IMR-90 (cell line): ENCODE measurements around the gene CRYGN. TPM values are rescaled to one million over a fixed set of nuclear protein-coding genes. Genes with fewer than 3 reads are reported as not detected.

Experiments
- ATAC-seq: fragments of 200-7000 bp; cut with Tn5 transposase; 2 replicates; pipeline ENCODE4 v1.9.1; 2020; ENCODE audit warnings: low read depth, mild to moderate bottlenecking, moderate library complexity
- BruUV-seq: library from RNA; stranded (reverse); fragments of 400-500 nt; replicated peaks from 2 replicates; lab custom pipeline; 2021; lab: Mats Ljungman, UMichigan
- CTCF ChIA-PET: fragments of 300-600 bp; formaldehyde crosslinking; extraction: SDS; loops from one replicate; lab custom pipeline; 2021; ENCODE audit warnings: antibody characterized with exemption; lab: Yijun Ruan, JAX
- POLR2A ChIA-PET: fragments of 300-600 bp; sonication (Branson Sonifier 250); formaldehyde crosslinking; loops from one replicate; lab custom pipeline; 2022; ENCODE audit warnings: antibody characterized with exemption; ENCODE audit not compliant: unreplicated experiment; lab: Charles Lee
- DNase-seq: peaks from one replicate; pipeline ENCODE4 v3.0.0; 2013
- H2AFZ ChIP-seq: replicated peaks from 2 replicates; pipeline ENCODE3; 2013; ENCODE audit warnings: low read length, mild to moderate bottlenecking; ENCODE audit not compliant: poor library complexity
- H2AK5ac ChIP-seq: 2 replicates; pipeline ENCODE4 v1.6.1; 2013; ENCODE audit warnings: low read depth, low read length, inconsistent platforms
- H2AK9ac ChIP-seq: replicated peaks from 2 replicates; pipeline ENCODE3; 2013; ENCODE audit warnings: mild to moderate bottlenecking, low read depth, low read length, moderate library complexity; ENCODE audit not compliant: poor library complexity
- H2BK120ac ChIP-seq: 2 replicates; pipeline ENCODE4 v1.6.1; 2013; ENCODE audit warnings: low read depth, low read length, inconsistent platforms
- H2BK15ac ChIP-seq: 3 replicates; pipeline ENCODE4 v1.6.1; 2013; ENCODE audit warnings: low read depth, low read length, inconsistent platforms
- H2BK20ac ChIP-seq: 2 replicates; pipeline ENCODE4 v1.6.1; 2013; ENCODE audit warnings: low read depth, mild to moderate bottlenecking, inconsistent platforms, low read length, moderate library complexity
- H2BK5ac ChIP-seq: 2 replicates; pipeline ENCODE4 v1.6.1; 2013; ENCODE audit warnings: mild to moderate bottlenecking, low read depth, low read length, inconsistent platforms; ENCODE audit not compliant: poor library complexity, severe bottlenecking
- H3K14ac ChIP-seq: replicated peaks from 2 replicates; pipeline ENCODE4 v1.6.1; 2013; ENCODE audit warnings: low read depth, low read length, inconsistent platforms
- H3K18ac ChIP-seq: 2 replicates; pipeline ENCODE4 v1.6.1; 2013; ENCODE audit warnings: low read depth, low read length, control low read depth
- H3K23ac ChIP-seq: 2 replicates; pipeline ENCODE4 v1.6.1; 2013; ENCODE audit warnings: low read depth, low read length, inconsistent platforms
- H3K27ac ChIP-seq: 2 replicates; pipeline ENCODE4 v1.5.1; 2013; ENCODE audit warnings: mild to moderate bottlenecking, control low read depth, low read length; ENCODE audit not compliant: insufficient read depth
- H3K27me3 ChIP-seq: 2 replicates; pipeline ENCODE4 v1.6.1; 2013; ENCODE audit warnings: low read length; ENCODE audit not compliant: control insufficient read depth, insufficient read depth
- H3K36me3 ChIP-seq: 2 replicates; pipeline ENCODE4 v1.6.1; 2013; ENCODE audit warnings: low read length, mixed read lengths; ENCODE audit not compliant: control insufficient read depth, insufficient read depth
- H3K4ac ChIP-seq: 2 replicates; pipeline ENCODE4 v1.6.1; 2013; ENCODE audit warnings: low read depth, low read length, inconsistent platforms
- H3K4me1 ChIP-seq: 2 replicates; pipeline ENCODE4 v1.6.1; 2013; ENCODE audit warnings: low read length, mixed read lengths; ENCODE audit not compliant: control insufficient read depth, insufficient read depth
- H3K4me2 ChIP-seq: 2 replicates; pipeline ENCODE4 v1.6.1; 2013; ENCODE audit warnings: low read depth, mild to moderate bottlenecking, control low read depth, low read length, moderate library complexity
- H3K4me3 ChIP-seq: 2 replicates; pipeline ENCODE4 v1.5.1; 2013; ENCODE audit warnings: low read depth, mild to moderate bottlenecking, control low read depth, low read length, moderate library complexity; ENCODE audit not compliant: insufficient read depth
- H3K56ac ChIP-seq: 2 replicates; pipeline ENCODE4 v1.6.1; 2013; ENCODE audit warnings: low read length, inconsistent platforms; ENCODE audit not compliant: insufficient read depth; ENCODE audit errors: extremely low read depth
- H3K79me1 ChIP-seq, 2 experiments: 2 replicates each; pipeline ENCODE4 v1.6.1; 2013; ENCODE audit warnings: low read length in 2 of 2, inconsistent platforms in 1 of 2, low read depth in 1 of 2
- H3K9ac ChIP-seq: 2 replicates; pipeline ENCODE4 v1.6.1; 2013; ENCODE audit warnings: low read depth, low read length, control low read depth
- H3K9me1 ChIP-seq: 2 replicates; pipeline ENCODE4 v1.6.1; 2013; ENCODE audit warnings: low read length, inconsistent platforms; ENCODE audit not compliant: insufficient read depth
- H3K9me3 ChIP-seq: 2 replicates; pipeline ENCODE4 v1.6.1; 2013; ENCODE audit warnings: low read length; ENCODE audit not compliant: control insufficient read depth, insufficient read depth
- H4K20me1 ChIP-seq: 2 replicates; pipeline ENCODE4 v1.6.1; 2013; ENCODE audit warnings: low read length, inconsistent platforms; ENCODE audit not compliant: insufficient read depth
- H4K5ac ChIP-seq: 2 replicates; pipeline ENCODE4 v1.6.1; 2013; ENCODE audit warnings: mild to moderate bottlenecking, low read depth, low read length, control low read depth
- H4K8ac ChIP-seq, 2 experiments: 2 replicates each; pipeline ENCODE4 v1.6.1; 2013; ENCODE audit warnings: low read depth in 2 of 2, low read length in 2 of 2, control low read depth in 1 of 2, inconsistent platforms in 1 of 2
- H4K91ac ChIP-seq: 2 replicates; pipeline ENCODE4 v1.6.1; 2013; ENCODE audit warnings: low read depth, low read length, inconsistent platforms; ENCODE audit not compliant: insufficient read depth
- CHD1 ChIP-seq: IDR thresholded peaks from 2 replicates; pipeline ENCODE4 v1.6.1; 2012; ENCODE audit warnings: low read depth, low read length, improper control_type of control experiment
- FOS ChIP-seq: fragments of 150-350 bp; IDR thresholded peaks from 2 replicates; pipeline ENCODE4 v1.6.1; 2016; ENCODE audit warnings: low read depth, low read length
- MXI1 ChIP-seq: IDR thresholded peaks from 2 replicates; pipeline ENCODE4 v1.6.1; 2012; ENCODE audit warnings: low read depth, mild to moderate bottlenecking, low read length, moderate library complexity, borderline replicate concordance
- RFX5 ChIP-seq: IDR thresholded peaks from 2 replicates; pipeline ENCODE4 v1.8.0; 2012; ENCODE audit warnings: low read depth, mild to moderate bottlenecking, low read length, moderate library complexity
- WGBS, 2 experiments: methylation state at CpG; one replicate each; pipeline versions ENCODE4 v1.1.5 to v1.1.7; 2013; ENCODE audit warnings: missing lambda C conversion rate in 2 of 2; ENCODE audit not compliant: insufficient read length in 1 of 2; ENCODE audit errors: extremely low coverage in 2 of 2; 5-methylcytosine and 5-hydroxymethylcytosine counted together
- dilution Hi-C: fragments of 300-500 bp; cut with HindIII; formaldehyde crosslinking; loops from one replicate; pipeline ENCODE4 v1.14.3; 2018; ENCODE audit warnings: low sequenced_read_pairs; ENCODE audit not compliant: unreplicated experiment
- in situ Hi-C: fragments of 300-500 bp; cut with MboI; formaldehyde crosslinking; loops from 3 replicates; pipeline ENCODE4 v1.14.3; 2019; ENCODE audit warnings: low sequenced_read_pairs, inconsistent platforms, mixed read lengths
- intact Hi-C: fragments of 100-400 bp; cut with micrococcal nuclease; formaldehyde crosslinking; loops from 2 replicates; pipeline ENCODE4 v1.10.0; 2022
- polyA plus RNA-seq, 3 experiments: library from polyadenylated mRNA; depleted of rRNA; stranded (reverse); fragments of >200 nt; gene quantifications; 2 replicates each; pipeline ENCODE4 v1.2.3, GENCODE V29; 2012; ENCODE audit warnings: low replicate concordance in 1 of 3
- total RNA-seq: library from RNA; depleted of rRNA; stranded (reverse); fragments of >200 nt; gene quantifications from 2 replicates; pipeline ENCODE4 v1.2.3, GENCODE V29; 2012
- TF ChIP-seq, protein P1 (sequence below): conservative IDR thresholded peaks from 2 replicates; pipeline ENCODE4 v1.5.1; 2012; ENCODE audit warnings: mild to moderate bottlenecking, low read depth, low read length, improper control_type of control experiment

The CRYGN gene
- total and polyA plus RNA-seq, 2 of the 4 experiments (the other 2 are of a cell fraction), result not detected

DNA sequence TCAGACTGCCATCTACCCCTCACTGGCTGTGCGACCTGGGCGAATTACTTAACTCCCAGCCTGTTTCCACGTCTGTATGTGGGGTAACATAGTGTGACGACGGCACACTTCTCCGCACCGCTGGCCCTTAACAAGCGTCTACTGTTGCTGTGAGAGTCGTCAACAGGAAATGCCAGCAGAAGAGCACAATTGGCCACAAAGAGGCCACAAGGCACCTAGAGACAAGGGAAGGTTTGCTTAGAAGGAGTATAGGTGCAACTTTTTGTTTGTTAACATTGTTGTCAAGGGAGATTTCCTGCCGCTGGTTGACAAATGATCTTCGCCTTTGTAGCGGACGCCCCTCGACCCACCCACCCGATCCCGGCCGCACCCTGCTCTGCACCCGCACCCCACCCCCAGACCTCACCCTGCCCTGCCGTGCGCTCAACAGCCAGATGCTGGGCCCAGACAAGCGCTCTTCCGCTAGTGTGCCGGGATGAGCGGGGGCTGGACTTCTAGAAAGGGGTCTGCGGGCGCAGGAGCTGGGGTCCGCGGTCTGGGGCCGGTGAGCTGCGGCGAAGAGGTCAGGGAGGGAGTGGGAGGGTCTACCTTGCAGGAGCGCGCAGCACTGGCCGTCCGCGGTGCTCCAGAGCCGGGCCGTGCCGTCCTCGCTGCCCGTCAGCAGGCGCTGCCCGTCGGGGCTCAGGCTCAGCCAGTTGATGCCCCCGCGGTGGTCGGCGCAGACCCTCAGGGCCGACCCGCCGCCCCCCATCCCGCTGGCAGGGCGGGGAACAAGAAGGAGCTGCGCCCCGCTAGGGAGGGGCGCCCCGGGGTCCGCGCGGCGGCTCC, 30.9 kb downstream of the CRYGN start:
- Histone ChIP-seq H4K5ac (no peak overlapping the region), H3K27ac (no peak overlapping the region), H3K23ac (no peak overlapping the region; the same call in 1 of the 2 replicates), H2BK20ac (no peak overlapping the region), H3K4ac (no peak overlapping the region), H2AK9ac (peak overlapping the region; percentile 16), H3K4me2 (no peak overlapping the region; the same call in 1 of the 2 replicates), H2AK5ac (no peak overlapping the region), H2BK5ac (no peak overlapping the region), H3K9me3 (no peaks in the 10 kb centered on the region; the same call in 1 of the 2 replicates), H3K79me1 (no peaks in the 10 kb centered on the region), H2BK15ac (no peak overlapping the region), H3K56ac (no peak overlapping the region), H4K20me1 (no peaks in the 10 kb centered on the region), H3K4me3 (peak overlapping the region; percentile 36; the same call in 1 of the 2 replicates), H2AFZ (peak overlapping the region; percentile 58), H3K27me3 (peaks cover 64% of the 10 kb centered on the region), H4K91ac (no peak overlapping the region), H3K4me1 (peaks cover 2% of the 10 kb centered on the region; the same call in 1 of the 2 replicates), H2BK120ac (no peak overlapping the region), H4K8ac (no peak overlapping the region), H3K36me3 (no peaks in the 10 kb centered on the region), H3K18ac (no peak overlapping the region), H3K9ac (no peak overlapping the region), H3K9me1 (0 out of 2 replicates have a peak, but pooled peaks cover 3% of the 10 kb centered on the region), H3K14ac (no peak overlapping the region)
- in situ Hi-C loops (no loop called here), intact Hi-C loops (no loop called here), dilution Hi-C loops (no loop called here)
- ATAC-seq, result no peak
- TF ChIP-seq FOS, result no peak
- no peak for TF ChIP-seq RFX5
- TF ChIP-seq, protein P1, sequence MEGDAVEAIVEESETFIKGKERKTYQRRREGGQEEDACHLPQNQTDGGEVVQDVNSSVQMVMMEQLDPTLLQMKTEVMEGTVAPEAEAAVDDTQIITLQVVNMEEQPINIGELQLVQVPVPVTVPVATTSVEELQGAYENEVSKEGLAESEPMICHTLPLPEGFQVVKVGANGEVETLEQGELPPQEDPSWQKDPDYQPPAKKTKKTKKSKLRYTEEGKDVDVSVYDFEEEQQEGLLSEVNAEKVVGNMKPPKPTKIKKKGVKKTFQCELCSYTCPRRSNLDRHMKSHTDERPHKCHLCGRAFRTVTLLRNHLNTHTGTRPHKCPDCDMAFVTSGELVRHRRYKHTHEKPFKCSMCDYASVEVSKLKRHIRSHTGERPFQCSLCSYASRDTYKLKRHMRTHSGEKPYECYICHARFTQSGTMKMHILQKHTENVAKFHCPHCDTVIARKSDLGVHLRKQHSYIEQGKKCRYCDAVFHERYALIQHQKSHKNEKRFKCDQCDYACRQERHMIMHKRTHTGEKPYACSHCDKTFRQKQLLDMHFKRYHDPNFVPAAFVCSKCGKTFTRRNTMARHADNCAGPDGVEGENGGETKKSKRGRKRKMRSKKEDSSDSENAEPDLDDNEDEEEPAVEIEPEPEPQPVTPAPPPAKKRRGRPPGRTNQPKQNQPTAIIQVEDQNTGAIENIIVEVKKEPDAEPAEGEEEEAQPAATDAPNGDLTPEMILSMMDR, result no peak
- TF ChIP-seq MXI1, result no peak
- no peak for TF ChIP-seq CHD1
- POLR2A ChIA-PET, result no interaction called here
- no peak for DNase-seq
- BruUV-seq, result no TSS peak
- 17% methylated on average over 28 of the region's 61 CpGs; no CpG with 5 or more reads in 1 of the 2 experiments for WGBS, 2 experiments
- CTCF ChIA-PET, result no interaction called here
